PC-9 (cell line): Measurements from ENCODE around the gene VKORC1. TPM values are rescaled to one million over a fixed set of nuclear protein-coding genes. Genes with fewer than 3 reads are reported as not detected.
A peak's percentile ranks its signal among the peaks of the same experiment; 100 is the strongest.

ENCODE experiments used
- BruUV-seq: library from RNA; stranded (reverse); fragments of 400-500 nt; replicated peaks from 2 replicates; lab custom pipeline; 2021; lab: Mats Ljungman, UMichigan
- CTCF ChIA-PET: fragments of 300-600 bp; sonication (Branson Sonifier 250); formaldehyde crosslinking; loops from one replicate; lab custom pipeline; 2022; ENCODE audit warnings: antibody characterized with exemption; lab: Charles Lee
- POLR2A ChIA-PET: fragments of 300-600 bp; sonication (Branson Sonifier 250); formaldehyde crosslinking; loops from one replicate; lab custom pipeline; 2022; ENCODE audit warnings: antibody characterized with exemption; ENCODE audit not compliant: unreplicated experiment; lab: Charles Lee
- DNase-seq, 2 experiments: peaks; one replicate each; pipeline versions ENCODE4 v3.0.0 to v3.0.0-alpha.2; 2015 to 2022; ENCODE audit warnings: mixed read lengths in 1 of 2
- H2AFZ ChIP-seq: fragments of 200-600 bp; sonication (generic); 2 replicates; pipeline ENCODE4 v1.8.1; 2017; ENCODE audit warnings: antibody characterized with exemption
- H3F3A ChIP-seq: fragments of 200-600 bp; sonication (generic); 2 replicates; pipeline ENCODE4 v1.8.1; 2017; ENCODE audit warnings: antibody characterized with exemption, mild to moderate bottlenecking, low read depth; ENCODE audit not compliant: insufficient read depth
- H3K27ac ChIP-seq: fragments of 200-600 bp; sonication (generic); 2 replicates; pipeline ENCODE4 v1.6.1; 2016; ENCODE audit warnings: mixed run types
- H3K27me3 ChIP-seq: fragments of 200-600 bp; sonication (generic); 2 replicates; pipeline ENCODE4 v1.6.1; 2016; ENCODE audit warnings: low read depth, mixed run types; ENCODE audit not compliant: insufficient read depth
- H3K36me3 ChIP-seq: fragments of 200-600 bp; sonication (generic); 2 replicates; pipeline ENCODE4 v1.6.1; 2016; ENCODE audit warnings: low read depth, mixed run types
- H3K4me1 ChIP-seq: fragments of 200-600 bp; sonication (generic); replicated peaks from 2 replicates; pipeline ENCODE4 v1.6.1; 2016; ENCODE audit warnings: mixed run types; ENCODE audit not compliant: insufficient read depth
- H3K4me2 ChIP-seq: fragments of 200-600 bp; sonication (generic); 2 replicates; pipeline ENCODE4 v1.6.1; 2017; ENCODE audit warnings: mixed run types
- H3K4me3 ChIP-seq: fragments of 200-600 bp; sonication (generic); 2 replicates; pipeline ENCODE4 v1.6.1; 2016; ENCODE audit warnings: mixed run types
- H3K79me2 ChIP-seq: fragments of 200-600 bp; sonication (generic); 2 replicates; pipeline ENCODE4 v1.6.1; 2017; ENCODE audit warnings: low read depth, mixed run types
- H3K9me2 ChIP-seq: fragments of 200-600 bp; sonication (generic); 2 replicates; pipeline ENCODE4 v1.8.1; 2017; ENCODE audit warnings: mild to moderate bottlenecking; ENCODE audit not compliant: insufficient read depth
- H3K9me3 ChIP-seq: fragments of 200-600 bp; sonication (generic); 2 replicates; pipeline ENCODE4 v1.8.1; 2016; ENCODE audit warnings: low read depth; ENCODE audit not compliant: insufficient read depth
- H4K20me1 ChIP-seq: fragments of 200-600 bp; sonication (generic); 2 replicates; pipeline ENCODE4 v1.8.1; 2017; ENCODE audit not compliant: insufficient read depth
- CTCF ChIP-seq: fragments of 200-600 bp; sonication (generic); conservative IDR thresholded peaks from 2 replicates; pipeline ENCODE4 v1.6.1; 2017; ENCODE audit warnings: mixed run types, antibody characterized with exemption, mild to moderate bottlenecking, moderate library complexity
- EZH2 ChIP-seq: fragments of 200-600 bp; sonication (generic); IDR thresholded peaks from 2 replicates; pipeline ENCODE4 v1.8.0; 2017; ENCODE audit warnings: antibody characterized with exemption, low read depth
- intact Hi-C: fragments of 100-400 bp; cut with micrococcal nuclease; formaldehyde crosslinking; loops from one replicate; pipeline ENCODE4 v1.10.0; 2022; ENCODE audit not compliant: unreplicated experiment
- total RNA-seq: library from RNA; stranded (reverse); gene quantifications from 2 replicates; pipeline ENCODE4 v1.2.3, GENCODE V29; 2021

VKORC1 gene
- total RNA-seq, 1 experiment from 2014 or later = 46.0 TPM

- TF ChIP-seq CTCF = no peak
- TF ChIP-seq EZH2 = no peak
- H3K27me3 ChIP-seq = no peaks in the 10 kb centered on the region
- intact Hi-C loops = no loop called here
- H3K4me3 ChIP-seq = no peak overlapping the region
- peaks cover 7% of the 10 kb centered on the region; the same call in 1 of the 2 replicates for H3K36me3 ChIP-seq
- no TSS peak for BruUV-seq
- H4K20me1 ChIP-seq = peaks cover 3% of the 10 kb centered on the region; the same call in 1 of the 2 replicates
- no peaks in the 10 kb centered on the region for H3K79me2 ChIP-seq
- H3K9me2 ChIP-seq = no peaks in the 10 kb centered on the region
- CTCF ChIA-PET = interaction anchor here (0.6 to 0.8 kb wide), 2 partner anchors 19 to 86 kb away, joined by 3 to 7 read pairs; no protein-coding TSS in a partner anchor
- no peak overlapping the region for H3K27ac ChIP-seq
- H3K4me1 ChIP-seq = peaks cover 18% of the 10 kb centered on the region
- H3K9me3 ChIP-seq = no peaks in the 10 kb centered on the region
- H3F3A ChIP-seq = peaks cover 26% of the 10 kb centered on the region; the same call in 1 of the 2 replicates
- H3K4me2 ChIP-seq = no peak overlapping the region
- POLR2A ChIA-PET = interaction anchor here (0.6 to 0.7 kb wide), 2 partner anchors 29 to 61 kb away, joined by 5 to 25 read pairs; no protein-coding TSS in a partner anchor
- H2AFZ ChIP-seq = no peak overlapping the region
- DNase-seq = no peak
Observed at GRCh38 chr16:31055613-31056012, 39.0 kb downstream of the VKORC1 start.

- H3K79me2 ChIP-seq = no peaks in the 10 kb centered on the region
- ChIA-PET CTCF (no interaction called here), POLR2A (interaction anchor here (0.6 kb wide), 2 partner anchors 128 to 183 kb away, joined by 3 to 4 read pairs; partner anchors contain the start of gene FUS)
- H3K9me3 ChIP-seq = no peaks in the 10 kb centered on the region
- H3K27ac ChIP-seq = peak overlapping the region; percentile 73
- no peak overlapping the region for H3K4me3 ChIP-seq
- no peak overlapping the region for H2AFZ ChIP-seq
- peaks cover 26% of the 10 kb centered on the region; the same call in 1 of the 2 replicates for H3F3A ChIP-seq
- no peaks in the 10 kb centered on the region for H3K36me3 ChIP-seq
- no TSS peak for BruUV-seq
- intact Hi-C loops = no loop called here
- peak overlapping the region; percentile 48 for H3K4me2 ChIP-seq
- no peaks in the 10 kb centered on the region for H3K27me3 ChIP-seq
- DNase-seq = peak; percentile 69 to 93
- peaks cover 18% of the 10 kb centered on the region for H3K4me1 ChIP-seq
- TF ChIP-seq CTCF (no peak), EZH2 (no peak)
- no peaks in the 10 kb centered on the region for H4K20me1 ChIP-seq
- no peaks in the 10 kb centered on the region for H3K9me2 ChIP-seq
Observed at GRCh38 chr16:31052114-31052513, 42.5 kb downstream of the VKORC1 start.

- H3F3A ChIP-seq = peaks cover 31% of the 10 kb centered on the region; the same call in 1 of the 2 replicates
- no peak overlapping the region for H3K4me3 ChIP-seq
- peaks cover 18% of the 10 kb centered on the region for H3K4me1 ChIP-seq
- H3K79me2 ChIP-seq = no peaks in the 10 kb centered on the region
- intact Hi-C loops = no loop called here
- no peaks in the 10 kb centered on the region for H4K20me1 ChIP-seq
- ChIA-PET CTCF (no interaction called here), POLR2A (interaction anchor here (1.0 kb wide), 1 partner anchor 14 kb away, joined by 3 read pairs; no protein-coding TSS in a partner anchor)
- H3K36me3 ChIP-seq = no peaks in the 10 kb centered on the region
- H3K9me3 ChIP-seq = no peaks in the 10 kb centered on the region
- no peaks in the 10 kb centered on the region for H3K9me2 ChIP-seq
- TF ChIP-seq EZH2 = no peak
- no peak for TF ChIP-seq CTCF
- no peak overlapping the region for H3K4me2 ChIP-seq
- no peaks in the 10 kb centered on the region for H3K27me3 ChIP-seq
- no peak overlapping the region for H2AFZ ChIP-seq
- DNase-seq = no peak
- no peak overlapping the region for H3K27ac ChIP-seq
- no TSS peak for BruUV-seq
Observed at GRCh38 chr16:31050280-31051030, 44.1 kb downstream of the VKORC1 start.
